Thymus (tissue), 14 donors: ENCODE measurements around the gene P2RY10. TPM values are rescaled to one million over a fixed set of nuclear protein-coding genes. Genes with fewer than 3 reads are reported as not detected.
A peak's percentile ranks its signal among the peaks of the same experiment; 100 is the strongest.

Experiments used
- DNase-seq, 9 donors: peaks; one replicate each; pipeline ENCODE4 v3.0.0-alpha.2; 2013; ENCODE audit warnings: low spot score in 9 of 9, low read depth in 6 of 9, missing footprints in 1 of 9
- H3K27ac ChIP-seq, 2 donors: one replicate each; pipeline ENCODE4 v1.5.1; 2013; ENCODE audit warnings: control low read depth in 1 of 2, low read depth in 1 of 2, low read length in 1 of 2, mild to moderate bottlenecking in 1 of 2, moderate library complexity in 1 of 2
- H3K27me3 ChIP-seq, 2 donors: one replicate each; pipeline ENCODE4 v1.5.1; 2013; ENCODE audit warnings: low read length in 1 of 2; ENCODE audit not compliant: control insufficient read depth in 2 of 2, insufficient read depth in 1 of 2
- H3K36me3 ChIP-seq, 2 donors: one replicate each; pipeline ENCODE4 v1.5.1; 2013; ENCODE audit warnings: low read length in 1 of 2, mild to moderate bottlenecking in 1 of 2, moderate library complexity in 1 of 2; ENCODE audit not compliant: control insufficient read depth in 2 of 2, insufficient read depth in 2 of 2
- H3K4me1 ChIP-seq, 2 donors: one replicate each; pipeline ENCODE4 v1.5.1; 2013; ENCODE audit warnings: low read length in 2 of 2; ENCODE audit not compliant: control insufficient read depth in 2 of 2, insufficient read depth in 2 of 2
- H3K4me3 ChIP-seq, 2 donors: one replicate each; pipeline ENCODE4 v1.5.1; 2013; ENCODE audit warnings: low read length in 2 of 2, control low read depth in 1 of 2, mild to moderate bottlenecking in 1 of 2
- H3K9me3 ChIP-seq, 2 donors: one replicate each; pipeline ENCODE4 v1.5.1; 2013; ENCODE audit warnings: low read length in 1 of 2, mild to moderate bottlenecking in 1 of 2; ENCODE audit not compliant: control insufficient read depth in 2 of 2, insufficient read depth in 1 of 2
- WGBS: extraction: QIAGEN DNeasy Blood & Tissue Kit; methylation state at CpG from one replicate; pipeline ENCODE4 v1.1.7; 2013; 5-methylcytosine and 5-hydroxymethylcytosine counted together
- long read RNA-seq, 10 donors: transcript quantifications; one replicate each; lab custom pipeline, GENCODE V29; 2026
- polyA plus RNA-seq: library from polyadenylated mRNA; stranded (reverse); fragments of 200-250 nt; gene quantifications from one replicate; pipeline ENCODE4 v1.2.3, GENCODE V29; 2013
- total RNA-seq: library from RNA; stranded (reverse); fragments of 120-200 nt; gene quantifications from one replicate; pipeline ENCODE4 v1.2.4, GENCODE V29; 2013
- donor health status: healthy.

The P2RY10 gene
- 19.3 TPM for total RNA-seq
- polyA plus RNA-seq = 7.0 TPM
- long read RNA-seq, donor 1 = 0 reads
- long read RNA-seq, donor 2, partial matches to known transcripts = 0 of 9 reads
- long read RNA-seq, donor 2, other reads (novel, unspliced or antisense) = 0 of 9 reads
- long read RNA-seq, donor 3 = 0 reads
- long read RNA-seq, donor 4, partial matches to known transcripts = 0 of 4 reads
- long read RNA-seq, donor 4, other reads (novel, unspliced or antisense) = 0 of 4 reads
- long read RNA-seq, donor 5, transcript P2RY10-204 (2 exons, 1,597 nt) = major isoform, 6 of 7 reads
- long read RNA-seq, donor 5, partial matches to known transcripts = 0 of 7 reads
- long read RNA-seq, donor 5, other reads (novel, unspliced or antisense) = 0 of 7 reads
- long read RNA-seq, donor 6, partial matches to known transcripts = 0 of 1 reads
- long read RNA-seq, donor 6, other reads (novel, unspliced or antisense) = 0 of 1 reads
- long read RNA-seq, donor 7, partial matches to known transcripts = 0 of 3 reads
- long read RNA-seq, donor 7, other reads (novel, unspliced or antisense) = 0 of 3 reads
- long read RNA-seq, donor 8, partial matches to known transcripts = 0 of 1 reads
- long read RNA-seq, donor 8, other reads (novel, unspliced or antisense) = 0 of 1 reads
- long read RNA-seq, donor 9, partial matches to known transcripts = 0 of 3 reads
- long read RNA-seq, donor 9, other reads (novel, unspliced or antisense) = 0 of 3 reads
- long read RNA-seq, donor 10, transcript P2RY10-204 (2 exons, 1,597 nt) = major isoform, 5 of 8 reads
- long read RNA-seq, donor 10, partial matches to known transcripts = 0 of 8 reads
- long read RNA-seq, donor 10, other reads (novel, unspliced or antisense) = 0 of 8 reads

- H3K9me3 ChIP-seq = no peaks in the 10 kb centered on the region
- H3K4me1 ChIP-seq = no peaks in the 10 kb centered on the region
- H3K27ac ChIP-seq = peak within 1 kb of the TSS; percentile 52 to 60
- DNase-seq = peak in 7 of 9 donors; percentile 9 to 68 (median 34)
- 41% methylated on average over 5 of the region's 5 CpGs for WGBS
- no peaks in the 10 kb centered on the region for H3K27me3 ChIP-seq
- H3K4me3 ChIP-seq = peak within 1 kb of the TSS; percentile 39
- H3K36me3 ChIP-seq = no peaks in the 10 kb centered on the region
These were observed at the start of gene P2RY10 for GRCh38 chrX:78945186-78945912. P2RY10 (plus strand) TSS chrX:78945391; CDS start chrX:78960521, 15,130 bp downstream.

GRCh38 chrX:78922754-78923153 is 22.4 kb upstream of the P2RY10 start:
- H3K27me3 ChIP-seq = no peaks in the 10 kb centered on the region
- no peaks in the 10 kb centered on the region for H3K4me1 ChIP-seq
- H3K36me3 ChIP-seq = no peaks in the 10 kb centered on the region
- no peak overlapping the region for H3K27ac ChIP-seq
- H3K4me3 ChIP-seq = no peak overlapping the region
- DNase-seq = no peak
- H3K9me3 ChIP-seq = no peaks in the 10 kb centered on the region
- WGBS = 27% methylated on average over 1 of the region's 1 CpG

GRCh38 chrX:78923198-78924015 is 21.8 kb upstream of the P2RY10 start:
- WGBS = 60% methylated on average over 3 of the region's 3 CpGs
- H3K36me3 ChIP-seq = no peaks in the 10 kb centered on the region

DNA sequence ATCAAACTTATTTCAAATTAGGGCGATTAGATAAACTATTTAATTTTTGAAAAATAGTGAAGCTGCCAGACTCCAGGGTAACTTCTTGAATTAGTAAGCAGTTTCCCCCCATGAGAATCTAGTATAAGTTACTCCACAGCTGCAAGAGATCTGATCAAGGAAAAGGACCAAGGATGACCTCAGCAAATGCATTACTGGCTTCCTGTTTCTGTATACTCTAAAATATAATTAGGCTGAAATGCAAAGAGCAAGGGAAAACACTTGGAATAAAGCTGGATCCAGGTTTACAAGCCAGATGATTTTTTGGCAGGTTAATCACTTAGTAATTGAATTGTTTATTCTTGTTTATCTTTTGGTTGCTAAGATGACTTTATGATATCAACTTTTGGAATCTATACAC is 13.4 kb upstream of the P2RY10 start:
- no peaks in the 10 kb centered on the region for H3K36me3 ChIP-seq
- no peaks in the 10 kb centered on the region for H3K4me1 ChIP-seq
- WGBS = 71% methylated on average over 1 of the region's 1 CpG
- no peak overlapping the region for H3K4me3 ChIP-seq
- no peak overlapping the region for H3K27ac ChIP-seq
- DNase-seq = no peak
- H3K9me3 ChIP-seq = peaks cover 0 to 8% of the 10 kb centered on the region in 2 donors
- H3K27me3 ChIP-seq = no peaks in the 10 kb centered on the region

More at GRCh38 chrX:78923198-78924015, 21.8 kb upstream of the P2RY10 start:
- Histone ChIP-seq H3K27ac (no peak overlapping the region), H3K9me3 (no peaks in the 10 kb centered on the region), H3K4me1 (no peaks in the 10 kb centered on the region), H3K4me3 (no peak overlapping the region), H3K27me3 (no peaks in the 10 kb centered on the region)
- DNase-seq = peak in 1 of 9 donors; percentile 28

GRCh38 chrX:78934866-78935265 is 10.3 kb upstream of the P2RY10 start:
- Histone ChIP-seq H3K36me3 (no peaks in the 10 kb centered on the region), H3K9me3 (no peaks in the 10 kb centered on the region), H3K4me3 (no peak overlapping the region), H3K27ac (no peak overlapping the region), H3K27me3 (no peaks in the 10 kb centered on the region), H3K4me1 (no peaks in the 10 kb centered on the region)
- WGBS = 100% methylated on average over 7 of the region's 7 CpGs
- no peak for DNase-seq

DNA sequence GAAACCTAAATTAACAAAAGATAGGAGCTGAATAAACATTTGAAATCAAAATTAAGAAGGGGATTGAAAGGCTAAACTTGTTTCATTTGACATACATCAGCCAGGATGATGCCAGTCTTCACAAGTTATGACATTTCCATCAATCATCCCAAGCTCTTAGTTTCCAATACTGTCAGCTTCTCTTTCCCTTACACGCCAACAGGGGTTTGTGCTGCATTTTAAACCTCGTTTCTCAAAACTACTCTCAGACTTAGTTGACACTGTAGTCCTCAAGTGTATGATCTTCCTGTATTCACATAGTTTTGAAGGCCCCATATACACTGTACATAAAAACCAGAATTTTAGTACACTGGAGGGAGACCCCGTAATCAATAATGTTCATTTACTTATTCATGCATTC is 840 bp upstream of the P2RY10 start:
- no peak for DNase-seq
- 93% methylated on average over 3 of the region's 3 CpGs for WGBS
- no peaks in the 10 kb centered on the region for H3K9me3 ChIP-seq
- no peak overlapping the region for H3K27ac ChIP-seq
- H3K4me1 ChIP-seq = no peaks in the 10 kb centered on the region
- H3K27me3 ChIP-seq = no peaks in the 10 kb centered on the region
- no peak overlapping the region for H3K4me3 ChIP-seq
- no peaks in the 10 kb centered on the region for H3K36me3 ChIP-seq

GRCh38 chrX:78946178-78946931 is 1.2 kb downstream of the P2RY10 start:
- Histone ChIP-seq H3K36me3 (no peaks in the 10 kb centered on the region), H3K4me3 (peak overlapping the region; percentile 39), H3K4me1 (no peaks in the 10 kb centered on the region), H3K27me3 (no peaks in the 10 kb centered on the region), H3K9me3 (no peaks in the 10 kb centered on the region), H3K27ac (peak overlapping the region in 1 of 2 donors; percentile 20)
- 89% methylated on average over 1 of the region's 1 CpG for WGBS
- no peak for DNase-seq
